DND-41 (cell line): ENCODE data around the gene PAIP2.

Source experiments
- EZH2 ChIP-seq: IDR thresholded peaks from 3 replicates; pipeline ENCODE4 v1.6.1; 2012; ENCODE audit warnings: borderline replicate concordance, low read depth, mild to moderate bottlenecking, moderate library complexity, low read length, inconsistent platforms; ENCODE audit not compliant: severe bottlenecking
- TF ChIP-seq, protein P1 (sequence below): IDR thresholded peaks from 2 replicates; pipeline ENCODE4 v1.5.1; 2012; ENCODE audit warnings: borderline replicate concordance, low read length, moderate library complexity, mild to moderate bottlenecking; ENCODE audit not compliant: poor library complexity, severe bottlenecking; ENCODE audit errors: extremely low read depth

- TF ChIP-seq, protein P1, sequence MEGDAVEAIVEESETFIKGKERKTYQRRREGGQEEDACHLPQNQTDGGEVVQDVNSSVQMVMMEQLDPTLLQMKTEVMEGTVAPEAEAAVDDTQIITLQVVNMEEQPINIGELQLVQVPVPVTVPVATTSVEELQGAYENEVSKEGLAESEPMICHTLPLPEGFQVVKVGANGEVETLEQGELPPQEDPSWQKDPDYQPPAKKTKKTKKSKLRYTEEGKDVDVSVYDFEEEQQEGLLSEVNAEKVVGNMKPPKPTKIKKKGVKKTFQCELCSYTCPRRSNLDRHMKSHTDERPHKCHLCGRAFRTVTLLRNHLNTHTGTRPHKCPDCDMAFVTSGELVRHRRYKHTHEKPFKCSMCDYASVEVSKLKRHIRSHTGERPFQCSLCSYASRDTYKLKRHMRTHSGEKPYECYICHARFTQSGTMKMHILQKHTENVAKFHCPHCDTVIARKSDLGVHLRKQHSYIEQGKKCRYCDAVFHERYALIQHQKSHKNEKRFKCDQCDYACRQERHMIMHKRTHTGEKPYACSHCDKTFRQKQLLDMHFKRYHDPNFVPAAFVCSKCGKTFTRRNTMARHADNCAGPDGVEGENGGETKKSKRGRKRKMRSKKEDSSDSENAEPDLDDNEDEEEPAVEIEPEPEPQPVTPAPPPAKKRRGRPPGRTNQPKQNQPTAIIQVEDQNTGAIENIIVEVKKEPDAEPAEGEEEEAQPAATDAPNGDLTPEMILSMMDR: no peak
- TF ChIP-seq EZH2: no peak
Observed at GRCh38 chr5:139399501-139400121, 58.0 kb downstream of the PAIP2 start.
